Neuronal stem cell (in vitro differentiated cells): Measurements from ENCODE around the gene MRPL36.
A peak's percentile ranks its signal among the peaks of the same experiment; 100 is the strongest.

ENCODE experiments used
- DNase-seq: peaks from one replicate; pipeline ENCODE4 v3.0.0-alpha.2; 2013; ENCODE audit warnings: low spot score
- H2AFZ ChIP-seq: one replicate; pipeline ENCODE4 v1.6.1; 2013; ENCODE audit warnings: mild to moderate bottlenecking, low read length, inconsistent platforms
- H2AK5ac ChIP-seq: 2 replicates; pipeline ENCODE4 v1.6.1; 2013; ENCODE audit warnings: low read depth, mild to moderate bottlenecking, inconsistent platforms, low read length, moderate library complexity, mixed read lengths
- H2BK120ac ChIP-seq: 2 replicates; pipeline ENCODE4 v1.6.1; 2013; ENCODE audit warnings: low read depth, mild to moderate bottlenecking, inconsistent platforms, low read length, moderate library complexity, mixed read lengths
- H2BK12ac ChIP-seq: one replicate; pipeline ENCODE4 v1.6.1; 2013; ENCODE audit warnings: low read length, inconsistent platforms
- H2BK15ac ChIP-seq: 2 replicates; pipeline ENCODE4 v1.6.1; 2013; ENCODE audit warnings: mild to moderate bottlenecking, low read length, inconsistent platforms, mixed read lengths
- H2BK5ac ChIP-seq: one replicate; pipeline ENCODE4 v1.6.1; 2013; ENCODE audit warnings: inconsistent platforms, mild to moderate bottlenecking, low read length, moderate library complexity
- H3K14ac ChIP-seq: one replicate; pipeline ENCODE4 v1.6.1; 2013; ENCODE audit warnings: low read length, inconsistent platforms
- H3K18ac ChIP-seq: 2 replicates; pipeline ENCODE4 v1.6.1; 2013; ENCODE audit warnings: low read length, inconsistent platforms
- H3K23ac ChIP-seq: 2 replicates; pipeline ENCODE4 v1.6.1; 2013; ENCODE audit warnings: low read depth, mild to moderate bottlenecking, mixed read lengths, low read length, inconsistent platforms; ENCODE audit not compliant: poor library complexity
- H3K27ac ChIP-seq: replicated peaks from 3 replicates; pipeline ENCODE4 v1.5.1; 2013; ENCODE audit warnings: low read length, inconsistent platforms
- H3K27me3 ChIP-seq, 3 experiments: 2 replicates each; pipeline ENCODE4 v1.6.1; 2013; ENCODE audit warnings: low read length in 3 of 3, mild to moderate bottlenecking in 2 of 3, inconsistent platforms in 1 of 3, low read depth in 1 of 3, mixed read lengths in 1 of 3, moderate library complexity in 1 of 3; ENCODE audit not compliant: control insufficient read depth in 3 of 3, insufficient read depth in 3 of 3
- H3K36me3 ChIP-seq, 2 donors: replicated peaks in 1 of 2; 2 replicates each; pipeline ENCODE4 v1.6.1; 2013; ENCODE audit warnings: low read length in 2 of 2; ENCODE audit not compliant: control insufficient read depth in 2 of 2, insufficient read depth in 2 of 2
- H3K4ac ChIP-seq: 2 replicates; pipeline ENCODE4 v1.6.1; 2013; ENCODE audit warnings: inconsistent platforms, mild to moderate bottlenecking, low read length, moderate library complexity
- H3K4me1 ChIP-seq, 2 donors: 1 replicate in 1 of 2; 2 replicates in 1 of 2; pipeline ENCODE4 v1.6.1; 2013; ENCODE audit warnings: low read length in 2 of 2, low read depth in 1 of 2; ENCODE audit not compliant: control insufficient read depth in 2 of 2, insufficient read depth in 1 of 2
- H3K4me2 ChIP-seq: one replicate; pipeline ENCODE4 v1.6.1; 2013; ENCODE audit warnings: mild to moderate bottlenecking, low read length, inconsistent platforms; ENCODE audit not compliant: insufficient read depth, poor library complexity, severe bottlenecking
- H3K4me3 ChIP-seq, 2 donors: 2 replicates each; pipeline ENCODE4 v1.5.1; 2013; ENCODE audit warnings: low read length in 2 of 2, mild to moderate bottlenecking in 2 of 2, inconsistent platforms in 1 of 2, moderate library complexity in 1 of 2
- H3K79me1 ChIP-seq: one replicate; pipeline ENCODE4 v1.6.1; 2013; ENCODE audit warnings: low read depth, mild to moderate bottlenecking, inconsistent platforms, low read length, moderate library complexity
- H3K9ac ChIP-seq: one replicate; pipeline ENCODE4 v1.6.1; 2013; ENCODE audit warnings: mild to moderate bottlenecking, low read depth, low read length, inconsistent platforms; ENCODE audit not compliant: poor library complexity
- H3K9me3 ChIP-seq, 2 donors: replicated peaks in 1 of 2; 2 replicates each; pipeline versions ENCODE3 to v1.6.1; 2013; ENCODE audit warnings: low read length in 2 of 2, mild to moderate bottlenecking in 2 of 2, inconsistent platforms in 1 of 2, low read depth in 1 of 2, mixed read lengths in 1 of 2, moderate library complexity in 1 of 2; ENCODE audit not compliant: control insufficient read depth in 2 of 2, insufficient read depth in 1 of 2
- H4K8ac ChIP-seq: one replicate; pipeline ENCODE4 v1.6.1; 2013; ENCODE audit warnings: low read depth, mild to moderate bottlenecking, inconsistent platforms, low read length, moderate library complexity
- H4K91ac ChIP-seq: one replicate; pipeline ENCODE4 v1.6.1; 2013; ENCODE audit warnings: low read length, low read depth, mild to moderate bottlenecking, inconsistent platforms; ENCODE audit not compliant: poor library complexity
- WGBS, 2 donors: extraction: QIAGEN DNeasy Blood & Tissue Kit; methylation state at CpG; one replicate each; pipeline ENCODE4 v1.1.7; 2013; ENCODE audit warnings: missing lambda C conversion rate in 2 of 2, mixed read lengths in 1 of 2; ENCODE audit not compliant: insufficient read length in 2 of 2, insufficient replicate concordance in 1 of 2; ENCODE audit errors: extremely low coverage in 2 of 2; 5-methylcytosine and 5-hydroxymethylcytosine counted together

Gene MRPL36

GRCh38 chr5:1834721-1835429 is 35.2 kb upstream of the MRPL36 start:
- DNase-seq: no peak
- H3K4ac ChIP-seq: no peak overlapping the region
- H3K79me1 ChIP-seq: no peaks in the 10 kb centered on the region
- no peak overlapping the region for H2BK5ac ChIP-seq
- H2BK15ac ChIP-seq: no peak overlapping the region
- H4K8ac ChIP-seq: no peak overlapping the region
- no peak overlapping the region for H3K4me3 ChIP-seq
- H3K4me2 ChIP-seq: no peak overlapping the region
- no CpG with 5 or more reads among the region's 21 CpGs for WGBS, 2 donors
- no peaks in the 10 kb centered on the region for H3K36me3 ChIP-seq
- H3K9ac ChIP-seq: no peak overlapping the region
- peak overlapping the region; percentile 50 for H2AFZ ChIP-seq
- no peak overlapping the region for H2BK120ac ChIP-seq
- H3K23ac ChIP-seq: no peak overlapping the region
- no peaks in the 10 kb centered on the region for H3K27me3 ChIP-seq
- H3K9me3 ChIP-seq: no peaks in the 10 kb centered on the region
- H4K91ac ChIP-seq: no peak overlapping the region
- peaks cover 21 to 23% of the 10 kb centered on the region in 2 donors for H3K4me1 ChIP-seq
- no peak overlapping the region for H2BK12ac ChIP-seq
- H3K27ac ChIP-seq: no peak overlapping the region
- H3K18ac ChIP-seq: no peak overlapping the region
- H2AK5ac ChIP-seq: no peak overlapping the region
- H3K14ac ChIP-seq: no peak overlapping the region

- H4K8ac ChIP-seq: no peak overlapping the region
- peak overlapping the region; percentile 76 for H2AK5ac ChIP-seq
- no peaks in the 10 kb centered on the region for H3K27me3 ChIP-seq
- peak overlapping the region; percentile 84 for H2BK15ac ChIP-seq
- no peak overlapping the region for H3K27ac ChIP-seq
- peak overlapping the region; percentile 83 for H3K18ac ChIP-seq
- no peak overlapping the region for H2BK120ac ChIP-seq
- H2AFZ ChIP-seq: no peak overlapping the region
- H3K4me1 ChIP-seq: peaks cover 21 to 23% of the 10 kb centered on the region in 2 donors
- no peaks in the 10 kb centered on the region for H3K9me3 ChIP-seq
- H3K4me3 ChIP-seq: no peak overlapping the region
- no peak for DNase-seq
- WGBS, 2 donors: no CpG with 5 or more reads among the region's 22 CpGs
- H2BK12ac ChIP-seq: peak overlapping the region; percentile 92
- H3K14ac ChIP-seq: no peak overlapping the region
- H2BK5ac ChIP-seq: no peak overlapping the region
- no peak overlapping the region for H3K4me2 ChIP-seq
- peak overlapping the region; percentile 36 for H3K23ac ChIP-seq
- H3K36me3 ChIP-seq: no peaks in the 10 kb centered on the region
- H4K91ac ChIP-seq: no peak overlapping the region
- no peaks in the 10 kb centered on the region for H3K79me1 ChIP-seq
- no peak overlapping the region for H3K4ac ChIP-seq
- H3K9ac ChIP-seq: no peak overlapping the region
Observed at GRCh38 chr5:1834022-1834551, 34.5 kb upstream of the MRPL36 start.

- Histone ChIP-seq H2AK5ac (peak overlapping the region; percentile 76), H3K4me1 (peaks cover 21 to 23% of the 10 kb centered on the region in 2 donors), H3K4ac (no peak overlapping the region), H2BK5ac (no peak overlapping the region), H3K27me3 (no peaks in the 10 kb centered on the region), H3K4me2 (no peak overlapping the region), H2BK120ac (no peak overlapping the region), H3K9ac (no peak overlapping the region), H2BK12ac (peak overlapping the region; percentile 92), H3K79me1 (no peaks in the 10 kb centered on the region), H3K14ac (peak overlapping the region; percentile 76), H2BK15ac (peak overlapping the region; percentile 84), H3K27ac (no peak overlapping the region), H3K36me3 (no peaks in the 10 kb centered on the region), H2AFZ (no peak overlapping the region), H3K4me3 (no peak overlapping the region), H3K23ac (peak overlapping the region; percentile 57), H3K9me3 (no peaks in the 10 kb centered on the region), H4K91ac (no peak overlapping the region), H3K18ac (peak overlapping the region; percentile 80), H4K8ac (no peak overlapping the region)
- DNase-seq: no peak
- WGBS, 2 donors: no CpG with 5 or more reads among the region's 16 CpGs
Observed at GRCh38 chr5:1833264-1834021, 33.8 kb upstream of the MRPL36 start.
